Measurements from ENCODE around the gene FRMD3.

DNA sequence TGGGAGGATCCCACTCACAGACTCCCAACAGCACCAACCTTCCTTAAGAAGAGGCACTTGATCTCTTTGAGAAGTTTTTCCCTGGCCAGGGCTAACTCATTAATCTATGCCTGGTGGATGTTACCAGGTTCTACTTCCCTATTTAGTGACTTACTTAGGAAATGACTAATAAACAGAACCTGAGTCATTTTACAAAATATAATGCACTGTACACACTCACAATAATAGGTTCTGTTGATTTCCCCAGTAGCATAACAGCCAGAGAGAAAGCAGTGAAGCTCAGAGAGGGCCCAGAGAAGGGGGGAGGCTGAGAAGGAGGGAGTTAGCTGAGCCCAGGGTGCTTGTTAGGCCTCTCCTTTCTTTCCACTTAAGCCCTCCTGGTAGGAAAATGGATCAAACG lies 27.1 kb downstream of the FRMD3 start:
- no peak for TF ChIP-seq POLR2A (IDR thresholded peaks at IDR 0.05)
- TF ChIP-seq, protein P1, sequence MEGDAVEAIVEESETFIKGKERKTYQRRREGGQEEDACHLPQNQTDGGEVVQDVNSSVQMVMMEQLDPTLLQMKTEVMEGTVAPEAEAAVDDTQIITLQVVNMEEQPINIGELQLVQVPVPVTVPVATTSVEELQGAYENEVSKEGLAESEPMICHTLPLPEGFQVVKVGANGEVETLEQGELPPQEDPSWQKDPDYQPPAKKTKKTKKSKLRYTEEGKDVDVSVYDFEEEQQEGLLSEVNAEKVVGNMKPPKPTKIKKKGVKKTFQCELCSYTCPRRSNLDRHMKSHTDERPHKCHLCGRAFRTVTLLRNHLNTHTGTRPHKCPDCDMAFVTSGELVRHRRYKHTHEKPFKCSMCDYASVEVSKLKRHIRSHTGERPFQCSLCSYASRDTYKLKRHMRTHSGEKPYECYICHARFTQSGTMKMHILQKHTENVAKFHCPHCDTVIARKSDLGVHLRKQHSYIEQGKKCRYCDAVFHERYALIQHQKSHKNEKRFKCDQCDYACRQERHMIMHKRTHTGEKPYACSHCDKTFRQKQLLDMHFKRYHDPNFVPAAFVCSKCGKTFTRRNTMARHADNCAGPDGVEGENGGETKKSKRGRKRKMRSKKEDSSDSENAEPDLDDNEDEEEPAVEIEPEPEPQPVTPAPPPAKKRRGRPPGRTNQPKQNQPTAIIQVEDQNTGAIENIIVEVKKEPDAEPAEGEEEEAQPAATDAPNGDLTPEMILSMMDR (IDR thresholded peaks at IDR 0.05): no peak
